IMR-90 (cell line): ENCODE results near the gene EXO1. TPM values are rescaled to one million over a fixed set of nuclear protein-coding genes. Genes with fewer than 3 reads are reported as not detected.

Experiments used
- ATAC-seq: fragments of 200-7000 bp; cut with Tn5 transposase; 2 replicates; pipeline ENCODE4 v1.9.1; 2020; ENCODE audit warnings: low read depth, mild to moderate bottlenecking, moderate library complexity
- BruUV-seq: library from RNA; stranded (reverse); fragments of 400-500 nt; replicated peaks from 2 replicates; lab custom pipeline; 2021; lab: Mats Ljungman, UMichigan
- CTCF ChIA-PET: fragments of 300-600 bp; formaldehyde crosslinking; extraction: SDS; loops from one replicate; lab custom pipeline; 2021; ENCODE audit warnings: antibody characterized with exemption; lab: Yijun Ruan, JAX
- POLR2A ChIA-PET: fragments of 300-600 bp; sonication (Branson Sonifier 250); formaldehyde crosslinking; loops from one replicate; lab custom pipeline; 2022; ENCODE audit warnings: antibody characterized with exemption; ENCODE audit not compliant: unreplicated experiment; lab: Charles Lee
- DNase-seq: peaks from one replicate; pipeline ENCODE4 v3.0.0; 2013
- H2AFZ ChIP-seq: replicated peaks from 2 replicates; pipeline ENCODE3; 2013; ENCODE audit warnings: low read length, mild to moderate bottlenecking; ENCODE audit not compliant: poor library complexity
- H2AK5ac ChIP-seq: 2 replicates; pipeline ENCODE4 v1.6.1; 2013; ENCODE audit warnings: low read depth, low read length, inconsistent platforms
- H2AK9ac ChIP-seq: replicated peaks from 2 replicates; pipeline ENCODE3; 2013; ENCODE audit warnings: mild to moderate bottlenecking, low read depth, low read length, moderate library complexity; ENCODE audit not compliant: poor library complexity
- H2BK120ac ChIP-seq: 2 replicates; pipeline ENCODE4 v1.6.1; 2013; ENCODE audit warnings: low read depth, low read length, inconsistent platforms
- H2BK15ac ChIP-seq: 3 replicates; pipeline ENCODE4 v1.6.1; 2013; ENCODE audit warnings: low read depth, low read length, inconsistent platforms
- H2BK20ac ChIP-seq: 2 replicates; pipeline ENCODE4 v1.6.1; 2013; ENCODE audit warnings: low read depth, mild to moderate bottlenecking, inconsistent platforms, low read length, moderate library complexity
- H2BK5ac ChIP-seq: 2 replicates; pipeline ENCODE4 v1.6.1; 2013; ENCODE audit warnings: mild to moderate bottlenecking, low read depth, low read length, inconsistent platforms; ENCODE audit not compliant: poor library complexity, severe bottlenecking
- H3K14ac ChIP-seq: replicated peaks from 2 replicates; pipeline ENCODE4 v1.6.1; 2013; ENCODE audit warnings: low read depth, low read length, inconsistent platforms
- H3K18ac ChIP-seq: 2 replicates; pipeline ENCODE4 v1.6.1; 2013; ENCODE audit warnings: low read depth, low read length, control low read depth
- H3K23ac ChIP-seq: 2 replicates; pipeline ENCODE4 v1.6.1; 2013; ENCODE audit warnings: low read depth, low read length, inconsistent platforms
- H3K27ac ChIP-seq: 2 replicates; pipeline ENCODE4 v1.5.1; 2013; ENCODE audit warnings: mild to moderate bottlenecking, control low read depth, low read length; ENCODE audit not compliant: insufficient read depth
- H3K27me3 ChIP-seq: 2 replicates; pipeline ENCODE4 v1.6.1; 2013; ENCODE audit warnings: low read length; ENCODE audit not compliant: control insufficient read depth, insufficient read depth
- H3K36me3 ChIP-seq: 2 replicates; pipeline ENCODE4 v1.6.1; 2013; ENCODE audit warnings: low read length, mixed read lengths; ENCODE audit not compliant: control insufficient read depth, insufficient read depth
- H3K4ac ChIP-seq: 2 replicates; pipeline ENCODE4 v1.6.1; 2013; ENCODE audit warnings: low read depth, low read length, inconsistent platforms
- H3K4me1 ChIP-seq: 2 replicates; pipeline ENCODE4 v1.6.1; 2013; ENCODE audit warnings: low read length, mixed read lengths; ENCODE audit not compliant: control insufficient read depth, insufficient read depth
- H3K4me2 ChIP-seq: 2 replicates; pipeline ENCODE4 v1.6.1; 2013; ENCODE audit warnings: low read depth, mild to moderate bottlenecking, control low read depth, low read length, moderate library complexity
- H3K4me3 ChIP-seq: 2 replicates; pipeline ENCODE4 v1.5.1; 2013; ENCODE audit warnings: low read depth, mild to moderate bottlenecking, control low read depth, low read length, moderate library complexity; ENCODE audit not compliant: insufficient read depth
- H3K56ac ChIP-seq: 2 replicates; pipeline ENCODE4 v1.6.1; 2013; ENCODE audit warnings: low read length, inconsistent platforms; ENCODE audit not compliant: insufficient read depth; ENCODE audit errors: extremely low read depth
- H3K79me1 ChIP-seq, 2 experiments: 2 replicates each; pipeline ENCODE4 v1.6.1; 2013; ENCODE audit warnings: low read length in 2 of 2, inconsistent platforms in 1 of 2, low read depth in 1 of 2
- H3K9ac ChIP-seq: 2 replicates; pipeline ENCODE4 v1.6.1; 2013; ENCODE audit warnings: low read depth, low read length, control low read depth
- H3K9me1 ChIP-seq: 2 replicates; pipeline ENCODE4 v1.6.1; 2013; ENCODE audit warnings: low read length, inconsistent platforms; ENCODE audit not compliant: insufficient read depth
- H3K9me3 ChIP-seq: 2 replicates; pipeline ENCODE4 v1.6.1; 2013; ENCODE audit warnings: low read length; ENCODE audit not compliant: control insufficient read depth, insufficient read depth
- H4K20me1 ChIP-seq: 2 replicates; pipeline ENCODE4 v1.6.1; 2013; ENCODE audit warnings: low read length, inconsistent platforms; ENCODE audit not compliant: insufficient read depth
- H4K5ac ChIP-seq: 2 replicates; pipeline ENCODE4 v1.6.1; 2013; ENCODE audit warnings: mild to moderate bottlenecking, low read depth, low read length, control low read depth
- H4K8ac ChIP-seq, 2 experiments: 2 replicates each; pipeline ENCODE4 v1.6.1; 2013; ENCODE audit warnings: low read depth in 2 of 2, low read length in 2 of 2, control low read depth in 1 of 2, inconsistent platforms in 1 of 2
- H4K91ac ChIP-seq: 2 replicates; pipeline ENCODE4 v1.6.1; 2013; ENCODE audit warnings: low read depth, low read length, inconsistent platforms; ENCODE audit not compliant: insufficient read depth
- BHLHE40 ChIP-seq: fragments of 150-350 bp; IDR thresholded peaks from 2 replicates; pipeline ENCODE4 v1.6.1; 2016; ENCODE audit warnings: mild to moderate bottlenecking, low read depth, low read length
- RFX5 ChIP-seq: IDR thresholded peaks from 2 replicates; pipeline ENCODE4 v1.8.0; 2012; ENCODE audit warnings: low read depth, mild to moderate bottlenecking, low read length, moderate library complexity
- USF2 ChIP-seq: fragments of 150-350 bp; IDR thresholded peaks from 2 replicates; pipeline ENCODE4 v1.6.1; 2017; ENCODE audit warnings: mild to moderate bottlenecking, antibody characterized with exemption, low read length, low read depth
- WGBS, 2 experiments: methylation state at CpG; one replicate each; pipeline versions ENCODE4 v1.1.5 to v1.1.7; 2013; ENCODE audit warnings: missing lambda C conversion rate in 2 of 2; ENCODE audit not compliant: insufficient read length in 1 of 2; ENCODE audit errors: extremely low coverage in 2 of 2; 5-methylcytosine and 5-hydroxymethylcytosine counted together
- dilution Hi-C: fragments of 300-500 bp; cut with HindIII; formaldehyde crosslinking; loops from one replicate; pipeline ENCODE4 v1.14.3; 2018; ENCODE audit warnings: low sequenced_read_pairs; ENCODE audit not compliant: unreplicated experiment
- in situ Hi-C: fragments of 300-500 bp; cut with MboI; formaldehyde crosslinking; loops from 3 replicates; pipeline ENCODE4 v1.14.3; 2019; ENCODE audit warnings: low sequenced_read_pairs, inconsistent platforms, mixed read lengths
- intact Hi-C: fragments of 100-400 bp; cut with micrococcal nuclease; formaldehyde crosslinking; loops from 2 replicates; pipeline ENCODE4 v1.10.0; 2022
- polyA plus RNA-seq, 3 experiments: library from polyadenylated mRNA; depleted of rRNA; stranded (reverse); fragments of >200 nt; gene quantifications; 2 replicates each; pipeline ENCODE4 v1.2.3, GENCODE V29; 2012; ENCODE audit warnings: low replicate concordance in 1 of 3
- total RNA-seq: library from RNA; depleted of rRNA; stranded (reverse); fragments of >200 nt; gene quantifications from 2 replicates; pipeline ENCODE4 v1.2.3, GENCODE V29; 2012

Gene EXO1
- total and polyA plus RNA-seq, 2 of the 4 experiments (the other 2 are of a cell fraction), result 5.1 to 12.9 TPM

GRCh38 chr1:241847540-241847795 is 536 bp upstream of the EXO1 start:
- no peaks in the 10 kb centered on the region for H3K4me1 ChIP-seq
- peak overlapping the region; percentile 52; the same call in 1 of the 3 replicates for H2BK15ac ChIP-seq
- intact Hi-C loops, result no loop called here
- ATAC-seq (no peak), DNase-seq (no peak)
- peak overlapping the region; percentile 97 for H3K27ac ChIP-seq
- no peaks in the 10 kb centered on the region for H3K27me3 ChIP-seq
- peak overlapping the region; percentile 81 for H3K4me2 ChIP-seq
- H3K9me1 ChIP-seq, result peaks cover under 1% of the 10 kb centered on the region
- H3K56ac ChIP-seq, result peak overlapping the region; percentile 37
- H3K4me3 ChIP-seq, result peak overlapping the region; percentile 80
- H3K18ac ChIP-seq, result peak overlapping the region; percentile 52; the same call in 1 of the 2 replicates
- H3K14ac ChIP-seq, result peak overlapping the region; percentile 85
- H2BK120ac ChIP-seq, result peak overlapping the region; percentile 64; the same call in 1 of the 2 replicates
- peak overlapping the region; percentile 73; the same call in 1 of the 2 replicates for H3K4ac ChIP-seq
- in situ Hi-C loops, result no loop called here
- H2BK5ac ChIP-seq, result peak overlapping the region; percentile 66
- peak overlapping the region; percentile 50; the same call in 1 of the 2 replicates for H4K91ac ChIP-seq
- CTCF ChIA-PET, result interaction anchor here (0.6 to 1.0 kb wide), 3 partner anchors 28 to 1862 kb away, joined by 3 to 4 read pairs (median 4); no protein-coding TSS in a partner anchor
- H4K5ac ChIP-seq, result peak overlapping the region; percentile 81
- peak overlapping the region; percentile 95 for H3K9ac ChIP-seq
- no TSS peak for BruUV-seq
- peak overlapping the region; percentile 49 for H3K23ac ChIP-seq
- no CpG with 5 or more reads among the region's 6 CpGs for WGBS, 2 experiments
- dilution Hi-C loops, result no loop called here
- no peak overlapping the region for H2AK9ac ChIP-seq
- H2BK20ac ChIP-seq, result peak overlapping the region; percentile 70
- no peaks in the 10 kb centered on the region for H3K9me3 ChIP-seq
- no peaks in the 10 kb centered on the region for H4K20me1 ChIP-seq
- peak overlapping the region; percentile 74 to 82 for H4K8ac ChIP-seq
- POLR2A ChIA-PET, result interaction anchor here (0.6 kb wide), 1 partner anchor 30 kb away, joined by 8 read pairs; no protein-coding TSS in a partner anchor
- no peak overlapping the region for H2AK5ac ChIP-seq
- peak overlapping the region; percentile 100 for H2AFZ ChIP-seq
- TF ChIP-seq BHLHE40, result no peak
- no peak for TF ChIP-seq USF2
- TF ChIP-seq RFX5, result no peak
- H3K36me3 ChIP-seq, result no peaks in the 10 kb centered on the region; the same call in 1 of the 2 replicates
- H3K79me1 ChIP-seq, result peaks cover 5 to 7% of the 10 kb centered on the region in 2 experiments; a peak in 3 of 4 replicates
